GM21528 (cell line): ENCODE measurements around the gene KIAA0232.
"Not testable (repeated sequence)": the region's sequence is repeated elsewhere in the genome, so short reads cannot be mapped to it uniquely, and the experiment has no call there.

Source experiments
- ATAC-seq: cut with Tn5 transposase; IDR thresholded peaks from one replicate; pipeline ENCODE4 v1.9.1; 2021; ENCODE audit warnings: mild to moderate bottlenecking, moderate library complexity; ENCODE audit not compliant: unreplicated experiment, low FRiP score

Gene KIAA0232

GRCh38 chr4:6894086-6894478, 111.6 kb downstream of the KIAA0232 start:
- no peak for ATAC-seq

- ATAC-seq: no peak
These were observed 112.3 kb downstream of the KIAA0232 start for GRCh38 chr4:6894528-6895498.

DNA sequence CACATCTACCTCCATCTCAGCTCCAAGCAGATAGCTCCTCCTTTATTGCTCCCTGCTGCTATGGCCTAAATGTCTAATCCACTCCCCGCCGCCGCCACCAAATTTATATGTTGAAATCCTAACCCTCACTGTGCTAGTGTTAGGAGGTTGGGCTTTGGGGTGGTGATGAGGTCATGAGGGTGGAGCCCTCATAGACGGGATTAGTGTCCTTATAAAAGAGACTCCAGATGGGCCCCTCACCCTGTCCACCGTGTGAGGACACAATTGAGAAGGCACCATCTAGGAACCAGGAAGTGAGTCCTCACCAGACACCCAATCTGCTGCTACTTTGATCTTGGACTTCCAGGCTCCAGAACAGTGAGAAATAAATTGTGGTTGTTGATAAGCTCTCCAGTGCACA, 113.5 kb downstream of the KIAA0232 start:
- ATAC-seq: no peak

DNA sequence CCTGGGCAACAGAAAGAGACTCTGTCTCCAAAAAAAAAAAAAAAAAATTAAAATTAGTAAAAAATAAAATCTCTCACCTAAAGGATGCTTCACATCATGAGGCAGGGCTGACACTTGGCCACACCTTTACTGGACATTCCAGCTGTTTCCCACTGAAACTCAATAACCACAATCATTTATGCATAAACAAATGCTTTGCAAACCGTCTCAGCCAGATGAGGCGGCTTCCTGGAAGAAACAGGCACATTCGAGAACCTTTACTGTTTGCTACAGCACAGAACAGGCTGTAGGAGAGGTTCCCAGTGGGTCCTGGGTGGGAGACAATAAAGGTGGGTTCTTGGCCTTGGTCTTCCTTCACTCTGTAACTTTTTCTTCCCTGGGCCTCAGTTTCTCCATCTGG, 116.2 kb downstream of the KIAA0232 start:
- no peak for ATAC-seq

GRCh38 chr4:6900181-6900812, 117.8 kb downstream of the KIAA0232 start:
- no peak for ATAC-seq

GRCh38 chr4:6900956-6901355, 118.4 kb downstream of the KIAA0232 start:
- no peak for ATAC-seq

GRCh38 chr4:6901669-6902317, 119.3 kb downstream of the KIAA0232 start:
- ATAC-seq: no peak

GRCh38 chr4:6902318-6903042, 120.0 kb downstream of the KIAA0232 start:
- ATAC-seq: no peak

DNA sequence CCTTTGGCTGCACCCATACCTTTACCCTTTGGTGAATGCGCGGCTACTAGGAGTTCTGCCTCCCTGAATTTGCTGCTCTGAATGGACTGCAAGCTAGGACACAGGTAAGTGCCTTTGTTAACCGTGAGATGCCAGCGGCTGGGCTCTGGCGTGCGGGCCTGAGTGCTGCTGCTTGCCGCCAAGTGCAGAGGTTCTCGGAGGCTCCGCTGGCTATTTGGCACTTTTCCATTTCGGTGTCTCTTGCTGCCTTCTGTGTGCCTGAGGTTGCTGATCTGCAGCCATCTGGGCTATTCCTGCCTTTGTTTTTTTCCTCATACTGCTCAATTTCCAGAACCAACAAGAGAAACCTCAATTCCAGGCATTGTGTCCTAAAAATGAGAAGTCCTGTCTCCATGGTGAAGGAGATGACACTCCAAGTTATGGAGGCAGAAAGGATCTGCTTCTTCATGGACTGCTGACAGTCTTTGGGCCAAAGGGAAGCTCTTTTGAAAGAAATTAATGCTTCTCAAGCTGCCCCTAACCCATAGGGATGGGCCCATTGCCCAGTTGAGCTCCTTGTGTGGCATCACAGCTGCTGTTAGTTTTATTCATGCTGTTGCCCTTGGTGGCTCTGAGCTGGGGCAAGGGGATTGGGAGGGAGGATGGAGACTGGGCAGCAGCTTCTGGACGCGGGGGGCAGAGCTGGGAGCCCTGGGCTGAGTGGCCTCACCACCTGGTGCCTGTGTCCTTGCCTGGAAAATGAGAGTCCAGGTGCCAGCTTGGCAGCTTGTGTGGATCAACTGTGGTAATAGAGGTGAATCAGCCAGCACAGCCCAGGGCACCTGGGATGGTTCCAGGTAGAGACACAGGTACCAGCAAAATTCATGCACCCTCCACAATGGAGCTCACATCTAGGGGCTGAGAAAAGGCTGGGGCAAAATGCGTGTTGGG, 123.3 kb downstream of the KIAA0232 start:
- ATAC-seq: no peak

- ATAC-seq: not testable (repeated sequence)
These were observed 124.0 kb downstream of the KIAA0232 start for GRCh38 chr4:6906486-6906885.

- no peak for ATAC-seq
These were observed 125.2 kb downstream of the KIAA0232 start for GRCh38 chr4:6907658-6908191.

GRCh38 chr4:6908432-6909112, 126.0 kb downstream of the KIAA0232 start:
- ATAC-seq: no peak

- peak; percentile 88 for ATAC-seq
These were observed 126.8 kb downstream of the KIAA0232 start, which contains the start of gene TBC1D14 for GRCh38 chr4:6909113-6909969. Gene TBC1D14 (plus strand): TSS chr4:6909826. CDS start chr4:6923390, 13,564 bp downstream.

- ATAC-seq: peak; percentile 38
These were observed 127.4 kb downstream of the KIAA0232 start for GRCh38 chr4:6909970-6910339.

DNA sequence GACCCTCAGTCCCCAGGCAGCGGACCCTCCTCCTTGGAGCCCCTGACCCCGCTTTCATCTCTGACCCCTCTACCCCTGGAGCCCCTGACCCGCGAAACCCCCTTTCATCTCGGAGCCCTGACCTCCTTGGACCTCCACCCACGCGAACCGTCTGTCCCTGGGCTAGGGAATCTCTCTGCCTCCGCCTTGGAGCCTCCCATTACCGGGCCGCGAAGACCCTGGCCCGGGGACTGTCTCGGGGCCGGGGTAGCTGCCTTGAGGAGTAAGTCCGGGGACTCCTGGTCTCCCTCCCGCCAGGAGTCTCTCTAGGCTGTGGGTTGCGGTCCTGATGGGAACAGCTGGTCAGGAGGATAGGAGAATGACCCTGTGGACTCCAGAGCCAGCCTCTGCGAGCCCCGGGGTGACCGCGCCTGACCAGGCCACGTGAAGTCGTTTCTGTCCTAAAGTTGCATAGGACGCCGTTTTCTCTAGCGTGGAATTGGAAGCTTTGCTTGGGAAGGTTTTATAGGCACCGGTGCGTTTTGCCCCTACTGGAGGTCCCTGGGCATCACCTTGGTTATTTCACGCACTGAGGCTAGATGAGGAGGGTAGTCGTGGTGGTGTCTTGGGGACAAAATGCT, 127.9 kb downstream of the KIAA0232 start:
- no peak for ATAC-seq

DNA sequence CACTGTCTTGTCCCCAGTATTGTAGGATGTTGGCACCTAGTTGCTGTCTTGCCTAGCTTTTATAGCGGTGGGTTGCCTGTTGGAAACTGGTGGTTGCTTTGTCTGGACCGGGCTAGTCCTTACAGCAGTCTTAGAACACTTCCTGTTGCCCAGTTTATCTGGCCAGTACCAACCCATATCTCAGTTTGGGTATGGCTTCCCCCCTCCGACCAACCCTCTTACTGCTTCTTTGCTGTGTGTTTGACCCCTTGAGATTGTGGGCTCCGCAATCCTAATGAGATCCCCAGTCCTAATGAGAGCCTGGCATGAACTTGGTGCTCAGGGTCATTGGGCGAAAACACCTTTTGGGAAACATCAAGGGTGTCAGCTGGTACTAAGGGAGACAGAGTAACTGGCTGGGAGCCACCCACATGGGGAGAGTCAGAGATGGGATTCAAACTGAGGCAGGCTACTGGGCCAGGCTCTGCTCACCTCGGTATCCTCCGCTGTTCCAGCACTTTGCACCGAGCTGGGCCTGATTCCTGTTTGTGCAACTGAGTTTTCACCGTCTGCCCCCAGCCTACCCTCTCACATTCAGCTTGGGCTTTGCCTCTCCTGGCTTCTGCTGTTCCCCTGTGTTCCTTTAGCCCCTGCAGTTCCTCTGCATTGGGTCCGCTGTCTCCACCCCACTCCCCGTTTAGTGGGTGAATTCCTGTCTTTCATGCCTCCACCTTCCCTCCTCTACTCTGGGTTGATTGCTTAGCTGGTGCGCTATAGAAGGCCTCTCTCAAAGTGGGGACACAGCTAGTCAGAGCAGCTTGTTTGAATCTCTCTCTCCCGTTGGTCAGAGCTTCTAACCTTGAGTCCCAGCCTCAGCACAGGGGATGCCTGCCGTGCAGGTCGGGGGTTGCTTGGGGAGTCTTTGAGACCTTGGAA, 128.7 kb downstream of the KIAA0232 start:
- no peak for ATAC-seq
